HG03103 (cell line): Measurements from ENCODE around the gene FIS1.
"Not testable (repeated sequence)": the region's sequence is repeated elsewhere in the genome, so short reads cannot be mapped to it uniquely, and the experiment has no call there.

Experiments
- ATAC-seq: cut with Tn5 transposase; IDR thresholded peaks from one replicate; pipeline ENCODE4 v1.9.1; 2021; ENCODE audit warnings: low read depth; ENCODE audit not compliant: unreplicated experiment

The FIS1 gene

GRCh38 chr7:101244375-101245146, at the start of gene FIS1:
TSS of gene FIS1 (minus strand) at chr7:101245081. CDS start at chr7:101245004, 77 bp downstream.
- peak; percentile 89 for ATAC-seq

- ATAC-seq: no peak
These were observed 49.4 kb upstream of the FIS1 start for GRCh38 chr7:101294039-101294831.

- ATAC-seq: not testable (repeated sequence)
These were observed 48.5 kb upstream of the FIS1 start for GRCh38 chr7:101293069-101294021.

GRCh38 chr7:101292566-101292965, 47.7 kb upstream of the FIS1 start:
- ATAC-seq: not testable (repeated sequence)

- ATAC-seq: not testable (repeated sequence)
These were observed 45.5 kb upstream of the FIS1 start for GRCh38 chr7:101290186-101291037.

GRCh38 chr7:101289687-101290086, 44.8 kb upstream of the FIS1 start:
- ATAC-seq: not testable (repeated sequence)

- no peak for ATAC-seq
These were observed 43.6 kb upstream of the FIS1 start for GRCh38 chr7:101288439-101288838.

GRCh38 chr7:101287032-101287431, 42.2 kb upstream of the FIS1 start:
- ATAC-seq: no peak

- ATAC-seq: not testable (repeated sequence)
These were observed 41.0 kb upstream of the FIS1 start for GRCh38 chr7:101285880-101286279.

- ATAC-seq: no peak
These were observed 40.3 kb upstream of the FIS1 start for GRCh38 chr7:101285171-101285570.

GRCh38 chr7:101280912-101281311, 36.0 kb upstream of the FIS1 start:
- ATAC-seq: not testable (repeated sequence)

- ATAC-seq: no peak
These were observed 33.8 kb upstream of the FIS1 start for GRCh38 chr7:101278461-101279292.

- no peak for ATAC-seq
These were observed 32.3 kb upstream of the FIS1 start for GRCh38 chr7:101277155-101277554.

- ATAC-seq: no peak
These were observed 28.3 kb upstream of the FIS1 start for GRCh38 chr7:101273206-101273605.

- ATAC-seq: no peak
These were observed 26.1 kb upstream of the FIS1 start for GRCh38 chr7:101271021-101271420.

GRCh38 chr7:101269664-101270063, 24.8 kb upstream of the FIS1 start:
- ATAC-seq: no peak

GRCh38 chr7:101265622-101266516, 21.0 kb upstream of the FIS1 start:
- no peak for ATAC-seq
